H1 (cell line): ENCODE data around the gene CHSY1. TPM values are rescaled to one million over a fixed set of nuclear protein-coding genes. Genes with fewer than 3 reads are reported as not detected.

Source experiments
- SP4 ChIP-seq: IDR thresholded peaks from 2 replicates; pipeline ENCODE4 v1.6.1; 2012; ENCODE audit warnings: low read length, inconsistent platforms
- polyA plus RNA-seq, 7 experiments: library from polyadenylated mRNA; depleted of rRNA in 3 of 7; stranded (reverse) in 5 of 7; unstranded in 2 of 7; fragments of >200 nt in 5 of 7; fragments of 200-250 nt in 2 of 7; gene quantifications; 1 replicate in 5 of 7; 2 replicates in 1 of 7; 4 replicates in 1 of 7; pipeline versions ENCODE4 v1.2.1 to v1.2.3, GENCODE V29; 2011 to 2013; ENCODE audit warnings: missing spikeins in 2 of 7, mixed read lengths in 2 of 7
- total RNA-seq: library from RNA; stranded (reverse); fragmentation: NEBNext Ultra II Directional; extraction: Animal tissue kit (Norgen Biotek cat#: 25700); gene quantifications from 2 replicates; pipeline ENCODE4 v1.2.1, GENCODE V29; 2021

The CHSY1 gene
- total and polyA plus RNA-seq, 2 of the 8 experiments (the other 6 are each of a cell fraction or from before 2014, with no cell fraction given), result 24.9 to 60.7 TPM

GRCh38 chr15:101170568-101171350 is 81.1 kb downstream of the CHSY1 start (continued):
- no peak for TF ChIP-seq SP4
